NCI-H146 treated with DMSO at 0.1 percent for 48 hours (cell line): Measurements from ENCODE around the gene MTREX.
A peak's percentile ranks its signal among the peaks of the same experiment; 100 is the strongest.

Experiments
- DNase-seq: peaks from one replicate; lab custom pipeline; 2025; ENCODE audit not compliant: unreplicated experiment; lab: John Stamatoyannopoulos, UW

Gene MTREX

GRCh38 chr5:55467862-55468551 lies 160.2 kb downstream of the MTREX start:
- DNase-seq: peak; percentile 49

- DNase-seq: no peak
Observed at GRCh38 chr5:55469839-55470238, 162.1 kb downstream of the MTREX start.

GRCh38 chr5:55470282-55470681 lies 162.5 kb downstream of the MTREX start:
- no peak for DNase-seq

GRCh38 chr5:55471468-55471867 lies 163.7 kb downstream of the MTREX start:
- no peak for DNase-seq

- no peak for DNase-seq
Observed at GRCh38 chr5:55472642-55473041, 164.9 kb downstream of the MTREX start.
